ENCODE results near the gene SNRPD1.
A peak's percentile ranks its signal among the peaks of the same experiment; 100 is the strongest.
"Not testable (repeated sequence)": the region's sequence is repeated elsewhere in the genome, so short reads cannot be mapped to it uniquely, and the experiment has no call there.

The SNRPD1 gene

DNA sequence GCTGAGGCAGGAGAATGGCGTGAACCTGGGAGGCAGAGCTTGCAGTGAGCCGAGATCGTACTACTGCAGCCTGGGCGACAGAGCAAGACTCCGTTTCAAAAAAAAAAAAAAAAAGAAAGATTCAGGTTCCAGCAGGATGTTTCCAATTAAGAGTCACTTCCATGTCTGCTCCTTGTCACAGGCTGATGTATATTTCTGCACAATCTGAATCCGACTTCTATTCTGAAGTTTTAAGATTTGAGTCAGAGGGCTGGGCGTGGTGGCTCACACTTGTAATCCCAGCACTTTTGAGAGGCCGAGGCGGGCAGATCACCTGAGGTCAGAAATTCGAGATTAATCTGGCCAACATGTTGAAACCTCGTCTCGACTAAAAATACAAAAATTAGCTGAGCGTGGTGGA, 24.7 kb downstream of the SNRPD1 start:
- DNase-seq (ENCODE audit: low read depth in 3 of 3), result no peak

DNA sequence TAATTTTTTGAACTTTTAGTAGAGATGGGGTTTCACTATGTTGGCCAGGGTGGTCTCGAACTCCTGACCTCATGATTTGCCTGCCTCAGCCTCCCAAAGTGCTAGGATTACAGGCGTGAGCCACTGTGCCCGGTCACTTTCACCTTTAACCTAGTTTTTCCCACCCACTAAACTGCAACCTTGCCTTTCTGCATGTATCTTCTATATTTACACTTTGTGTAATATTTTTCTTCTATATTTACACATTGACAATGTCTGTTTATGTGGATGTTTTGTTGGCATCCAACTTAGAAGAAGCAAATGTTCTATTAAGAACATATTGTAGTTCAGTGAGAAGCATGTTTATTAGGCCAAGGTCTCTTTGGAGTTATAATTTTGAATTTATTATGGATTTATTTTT, 26.7 kb downstream of the SNRPD1 start:
- DNase-seq (ENCODE audit: low read depth in 3 of 3), result no peak

DNA sequence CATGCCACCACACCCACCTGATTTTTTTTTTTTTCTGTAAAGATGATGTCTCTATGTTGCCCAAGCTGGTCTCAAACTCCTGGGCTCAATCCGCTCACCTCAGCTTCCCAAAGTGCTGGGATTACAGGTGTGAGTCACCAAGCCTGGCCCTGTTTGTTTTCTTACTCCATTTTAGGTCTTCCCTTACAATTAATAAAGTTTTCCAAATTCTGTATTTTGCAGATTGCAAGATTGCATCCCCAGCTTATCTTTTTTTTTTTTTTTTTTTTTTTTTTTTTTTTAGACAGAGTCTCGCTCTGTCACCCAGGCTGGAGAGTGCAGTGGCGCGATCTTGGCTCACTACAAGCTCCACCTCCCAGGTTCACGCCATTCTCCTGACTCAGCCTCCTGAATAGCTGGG, 28.3 kb downstream of the SNRPD1 start:
- DNase-seq (ENCODE audit: low read depth in 3 of 3), result not testable (repeated sequence)

DNA sequence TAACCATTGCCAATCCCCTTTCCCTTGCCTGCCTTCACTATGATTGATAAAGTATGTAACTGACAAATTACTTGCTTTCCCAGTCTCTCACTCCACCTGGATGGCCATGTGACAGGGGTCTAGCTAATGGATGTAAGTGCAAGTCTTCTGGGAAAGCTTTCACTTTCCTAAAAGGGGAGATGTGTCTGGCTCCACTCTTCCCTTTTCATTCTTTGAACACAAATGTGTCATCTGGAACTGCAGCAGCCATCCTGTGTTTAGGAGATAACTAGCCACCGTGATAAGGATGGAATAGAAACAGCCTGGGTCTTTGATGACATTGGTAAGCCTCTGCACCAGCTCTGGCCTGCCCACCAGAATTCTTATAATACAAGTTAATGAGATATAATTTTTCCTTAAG, 38.2 kb downstream of the SNRPD1 start:
- no peak for DNase-seq (ENCODE audit: low read depth in 3 of 3)

DNA sequence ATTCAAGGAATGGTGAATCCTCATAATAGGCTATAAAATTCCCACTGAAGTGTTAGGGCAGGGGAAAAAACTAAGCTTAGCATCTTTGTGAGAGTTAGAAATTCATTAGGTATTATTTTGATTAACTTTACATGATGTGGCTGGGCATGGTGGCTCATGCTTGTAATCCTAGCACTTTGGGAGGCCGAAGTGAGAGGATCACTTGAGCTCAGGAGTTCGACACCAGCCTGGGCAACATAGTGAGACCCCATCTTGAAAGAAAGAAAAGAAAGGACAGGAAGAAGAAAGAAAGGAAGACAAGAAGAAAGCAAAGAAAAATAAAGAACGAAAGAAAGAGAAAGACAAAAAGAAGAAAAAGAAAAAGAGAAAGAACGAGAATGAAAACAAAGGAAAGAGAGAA, 40.0 kb downstream of the SNRPD1 start:
- DNase-seq (ENCODE audit: low read depth in 3 of 3), result no peak

DNA sequence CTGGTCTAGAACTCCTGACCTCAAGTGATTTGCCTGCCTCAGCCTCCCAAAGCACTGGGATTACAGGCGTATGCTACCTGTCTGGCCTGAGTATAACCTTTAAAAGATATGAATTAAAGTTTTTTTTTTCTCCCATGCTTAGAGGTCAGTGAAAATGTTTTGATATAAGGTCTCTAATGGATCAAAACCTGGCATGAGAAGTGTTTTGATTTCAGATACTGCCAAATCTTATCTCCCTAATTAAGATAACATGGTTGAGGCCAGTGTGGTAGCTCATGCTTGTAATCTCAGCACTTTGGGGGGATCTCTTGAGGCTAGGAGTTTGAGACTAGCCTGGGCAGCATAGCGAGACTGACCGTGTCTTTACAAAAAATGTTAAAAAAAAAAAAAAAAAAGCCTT, 41.2 kb downstream of the SNRPD1 start:
- no peak for DNase-seq (ENCODE audit: low read depth in 3 of 3)

DNA sequence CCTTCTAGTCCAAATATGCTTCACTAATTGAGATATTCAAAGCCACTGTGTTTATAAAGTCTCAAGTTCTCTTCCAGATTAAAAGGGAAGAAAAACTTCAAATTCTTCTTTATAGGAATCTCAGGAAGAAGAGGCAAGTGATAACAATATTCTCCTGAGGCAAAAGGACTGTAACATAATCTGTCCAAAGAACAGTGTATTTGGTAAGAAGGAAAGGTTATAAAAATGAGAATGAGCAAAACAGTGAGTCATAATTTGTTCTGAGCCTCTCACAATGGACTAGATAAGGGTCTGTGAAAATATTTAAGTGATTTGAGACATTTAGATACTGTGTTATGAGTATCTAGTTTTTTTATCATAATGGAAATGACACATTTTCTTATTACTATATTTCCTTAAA, 44.3 kb downstream of the SNRPD1 start:
- DNase-seq (ENCODE audit: low read depth in 3 of 3), result no peak

DNA sequence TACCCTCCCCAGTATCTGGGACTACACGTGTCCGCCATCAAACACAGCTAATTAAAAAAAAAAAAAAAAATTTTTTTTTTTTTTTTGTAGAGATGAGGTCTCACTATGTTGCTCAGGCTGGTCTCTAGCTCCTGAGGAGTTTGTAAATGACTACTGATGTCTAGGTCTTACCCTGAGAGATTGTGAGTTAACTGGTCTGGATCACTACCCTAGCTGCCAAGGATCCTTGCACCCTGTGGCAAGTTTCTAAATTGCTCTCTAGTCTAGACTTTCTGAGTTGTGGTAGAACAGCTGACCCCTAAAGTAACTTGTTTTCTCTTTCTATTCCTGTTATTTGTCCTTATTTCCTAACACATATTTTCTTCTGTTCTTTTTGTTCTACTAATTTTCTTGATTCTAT, 48.0 kb downstream of the SNRPD1 start:
- DNase-seq (ENCODE audit: low read depth in 3 of 3), result no peak

DNA sequence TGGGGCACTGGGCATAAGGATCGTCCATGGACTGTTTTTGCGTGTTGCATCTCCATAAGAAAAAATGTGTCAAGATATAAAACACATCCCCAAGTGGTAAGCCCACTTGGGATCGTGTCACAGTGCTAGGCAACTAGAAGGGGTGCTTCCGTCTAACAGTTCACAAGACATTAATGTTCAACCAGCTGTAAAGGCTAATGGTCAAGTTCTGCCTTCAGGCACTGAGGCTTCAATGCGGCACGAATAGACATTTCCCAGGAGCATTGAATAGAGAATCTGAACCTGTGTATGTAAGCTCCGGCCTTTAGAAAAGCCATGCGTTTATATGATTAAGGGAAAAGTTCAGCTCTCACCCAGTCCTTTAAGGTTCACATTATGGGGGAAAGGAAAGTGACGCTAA, 50.5 kb downstream of the SNRPD1 start:
- DNase-seq (ENCODE audit: low read depth in 3 of 3), result no peak

DNA sequence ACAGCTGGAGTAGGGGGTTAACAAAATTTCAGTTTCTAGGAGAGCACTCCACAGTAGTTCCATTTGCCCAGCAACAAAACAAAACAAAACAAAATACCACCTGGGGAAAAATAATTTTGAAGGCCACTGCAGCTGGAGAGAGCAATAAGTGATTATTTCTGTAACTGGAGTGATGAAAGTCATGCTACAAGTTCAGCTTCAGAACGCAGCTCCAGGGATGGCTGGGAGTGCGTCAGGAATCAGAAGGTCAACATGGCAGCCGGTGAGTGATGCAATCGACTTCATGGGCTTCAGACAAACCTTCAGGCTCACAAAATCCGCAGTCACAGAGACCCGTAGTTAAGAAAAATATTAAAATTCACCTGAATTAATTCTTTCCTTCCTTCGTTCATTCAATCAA, 51.5 kb downstream of the SNRPD1 start:
- DNase-seq (ENCODE audit: low read depth in 3 of 3), result no peak

DNA sequence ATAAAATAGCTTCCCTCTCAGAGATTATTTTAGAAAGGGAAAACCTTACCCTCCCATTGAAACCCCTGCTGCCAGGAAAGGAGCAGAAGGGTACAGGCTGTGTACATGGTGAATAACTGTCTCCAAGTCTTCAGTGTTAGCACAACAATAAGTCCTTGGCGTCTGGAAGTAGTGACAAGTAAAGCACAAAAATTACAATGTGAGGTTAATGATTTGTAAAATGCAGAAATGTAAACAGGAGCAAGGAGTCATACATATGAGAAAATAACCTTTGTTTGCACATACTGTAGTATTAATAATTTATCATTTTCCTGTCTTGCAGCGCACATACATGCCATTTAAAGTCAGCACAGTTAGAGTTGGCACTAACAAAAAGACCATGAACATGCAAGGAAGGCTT, 52.0 kb downstream of the SNRPD1 start:
- no peak for DNase-seq (ENCODE audit: low read depth in 3 of 3)

DNA sequence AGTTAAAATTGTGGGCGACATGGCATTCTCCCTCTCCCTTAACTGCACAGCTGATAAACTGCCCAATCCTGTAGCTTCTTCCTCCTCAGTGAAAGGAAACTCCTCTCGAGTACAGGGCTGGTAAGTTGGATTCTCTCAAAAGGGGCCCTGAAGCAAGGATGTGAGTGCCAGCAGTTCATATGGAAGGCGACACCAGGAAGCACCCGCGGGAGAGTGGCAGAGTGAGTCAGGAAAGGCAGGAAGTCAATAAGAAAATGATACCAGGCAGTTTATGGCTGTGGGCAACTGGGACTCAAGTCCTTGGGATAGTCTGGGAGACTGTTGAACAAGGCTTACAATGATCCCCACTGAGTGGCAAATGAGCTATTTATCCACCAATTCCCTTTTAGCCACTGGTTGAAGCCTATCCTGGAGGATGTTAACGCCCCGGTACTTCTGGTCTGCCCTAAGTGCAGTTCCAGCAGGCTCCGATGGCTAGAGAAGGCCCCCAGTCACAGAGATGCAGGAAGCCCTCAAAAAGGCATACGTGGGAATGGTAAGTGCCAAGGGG, 57.7 kb downstream of the SNRPD1 start:
- no peak for DNase-seq (ENCODE audit: low read depth in 3 of 3)

DNA sequence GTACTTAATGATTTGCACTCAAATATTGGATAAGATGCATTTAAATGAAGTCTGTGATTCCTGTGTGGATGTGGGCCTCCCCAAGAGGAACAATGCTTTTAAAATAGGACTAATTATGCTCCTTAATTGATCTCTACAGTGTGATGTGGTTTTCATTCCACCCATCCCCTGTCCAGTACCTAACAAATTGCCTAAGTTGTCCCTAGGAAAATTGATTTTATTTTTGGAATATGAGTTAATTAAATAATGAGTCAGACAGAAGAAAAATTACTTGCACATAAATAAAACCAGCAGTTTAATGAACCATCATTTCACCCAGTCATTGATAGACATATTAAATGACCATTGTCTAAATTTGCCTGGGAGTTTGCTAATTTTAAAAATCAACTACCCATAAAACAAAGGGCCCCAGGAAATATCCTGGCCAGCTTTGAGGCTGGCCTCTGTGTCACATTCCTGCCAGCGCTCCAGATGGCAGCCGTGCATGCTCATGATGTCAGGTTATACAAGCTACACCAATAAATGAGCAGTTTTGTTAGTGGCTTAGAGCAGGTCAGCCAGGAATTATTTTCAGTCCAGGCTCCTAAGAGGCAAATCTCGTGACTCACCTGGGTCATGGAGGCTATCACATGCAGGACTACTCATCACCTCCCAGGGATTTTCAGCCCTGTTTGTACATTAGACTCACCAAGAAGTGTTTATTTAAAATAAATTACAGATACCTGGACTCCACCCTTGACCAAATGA, 60.6 kb downstream of the SNRPD1 start:
- DNase-seq (ENCODE audit: low read depth in 3 of 3), result no peak

DNA sequence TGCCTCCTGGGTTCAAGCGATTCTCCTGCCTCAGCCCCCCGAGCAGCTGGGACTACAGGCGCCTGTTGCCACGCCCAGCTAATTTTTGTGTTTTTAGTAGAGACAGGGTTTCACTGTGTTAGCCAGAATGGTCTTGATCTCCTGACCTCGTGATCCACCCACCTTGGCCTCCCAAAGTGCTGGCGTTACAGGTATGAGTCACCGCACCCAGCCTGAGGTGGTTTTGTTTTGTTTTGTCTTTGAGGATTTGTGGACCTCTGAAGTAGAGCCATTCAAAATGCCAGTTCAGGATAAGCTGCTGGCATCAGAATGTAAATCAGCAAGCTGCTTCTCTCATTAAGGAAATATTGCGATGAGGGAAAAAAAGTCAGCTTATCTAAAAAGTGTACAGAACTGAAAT, 63.2 kb downstream of the SNRPD1 start:
- DNase-seq (ENCODE audit: low read depth in 3 of 3), result peak in 1 of 3 experiments; percentile 8

DNA sequence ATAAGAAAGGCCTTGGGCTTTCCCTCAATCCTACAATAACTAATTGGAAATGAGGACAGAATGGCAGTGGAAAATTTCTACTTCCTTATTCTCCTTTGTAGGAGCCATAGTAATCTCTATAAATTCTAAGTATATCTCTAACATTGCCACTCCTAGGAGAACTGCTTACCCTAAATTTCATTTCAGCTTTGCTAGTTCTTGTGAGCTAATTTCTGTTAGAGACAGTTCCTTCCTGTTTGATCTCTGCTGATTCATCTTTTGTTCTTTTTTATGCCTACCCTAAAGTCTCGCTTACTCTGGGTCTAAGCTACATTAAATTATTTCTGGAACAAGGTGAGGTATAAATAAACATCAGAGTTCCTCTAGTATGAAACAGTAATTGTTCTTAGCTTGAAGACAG, 66.7 kb downstream of the SNRPD1 start:
- DNase-seq (ENCODE audit: low read depth in 3 of 3), result no peak

DNA sequence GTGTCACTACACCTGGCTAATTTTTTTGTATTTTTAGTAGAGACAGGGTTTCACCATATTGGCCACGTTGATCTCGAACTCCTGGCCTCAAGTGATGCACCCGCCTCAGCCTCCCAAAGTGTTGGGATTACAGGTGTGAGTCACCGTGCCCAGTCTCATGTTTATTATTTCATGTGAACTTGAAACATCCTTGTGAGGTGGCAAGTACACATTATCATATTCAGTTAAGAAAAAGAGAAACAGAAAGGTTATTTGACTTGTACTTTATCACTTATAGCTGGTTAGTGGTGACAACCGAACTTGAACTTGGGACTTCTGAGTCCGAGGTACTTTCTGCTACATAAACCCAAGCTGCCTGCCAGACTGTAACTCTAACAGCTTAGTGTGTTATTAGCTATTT, 68.0 kb downstream of the SNRPD1 start:
- DNase-seq (ENCODE audit: low read depth in 3 of 3), result no peak

DNA sequence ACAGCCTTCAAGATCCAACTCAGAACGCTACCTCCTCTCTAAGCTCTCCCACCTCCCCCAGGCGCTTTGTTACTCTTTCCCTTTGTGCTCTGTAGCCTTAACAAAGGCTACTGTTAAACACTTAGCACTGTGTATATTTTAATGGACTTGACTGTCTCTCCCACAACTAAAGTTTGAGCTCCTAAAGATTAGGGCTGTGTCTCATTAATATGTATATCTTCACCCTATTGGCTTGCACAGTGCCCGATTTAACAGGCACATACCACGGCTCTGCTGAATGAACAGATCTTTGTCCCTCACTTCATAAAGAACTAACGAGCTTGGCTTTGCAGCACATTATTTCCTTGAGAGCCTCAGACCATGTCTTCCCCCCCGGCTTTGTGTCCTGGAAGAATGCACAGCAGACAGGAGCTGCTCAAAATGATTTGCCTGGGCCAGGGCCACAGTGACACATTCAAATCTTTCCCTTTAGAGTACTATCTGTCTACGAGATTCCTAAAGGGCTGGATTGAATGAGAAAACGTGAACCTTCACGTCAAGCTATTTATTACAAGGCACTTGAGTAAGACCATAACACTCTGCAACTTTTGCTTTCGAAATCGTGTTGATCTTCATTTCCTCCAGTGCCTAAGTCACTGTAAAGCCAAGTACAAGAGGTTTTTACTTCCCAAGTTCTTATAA, 70.4 kb downstream of the SNRPD1 start:
- no peak for DNase-seq (ENCODE audit: low read depth in 3 of 3)

Data from stimulated activated CD4-positive, alpha-beta T cell treated with anti-CD3 and anti-CD28 coated beads, TNF-alpha, amount 100 ng/mL, for 24 hours (primary cell).